ENCODE measurements around the gene TGFBR3. TPM values are rescaled to one million over a fixed set of nuclear protein-coding genes. Genes with fewer than 3 reads are reported as not detected.

TGFBR3 gene
- total RNA-seq, 2 experiments from 2014 or later = 13.9 to 15.3 TPM

DNA sequence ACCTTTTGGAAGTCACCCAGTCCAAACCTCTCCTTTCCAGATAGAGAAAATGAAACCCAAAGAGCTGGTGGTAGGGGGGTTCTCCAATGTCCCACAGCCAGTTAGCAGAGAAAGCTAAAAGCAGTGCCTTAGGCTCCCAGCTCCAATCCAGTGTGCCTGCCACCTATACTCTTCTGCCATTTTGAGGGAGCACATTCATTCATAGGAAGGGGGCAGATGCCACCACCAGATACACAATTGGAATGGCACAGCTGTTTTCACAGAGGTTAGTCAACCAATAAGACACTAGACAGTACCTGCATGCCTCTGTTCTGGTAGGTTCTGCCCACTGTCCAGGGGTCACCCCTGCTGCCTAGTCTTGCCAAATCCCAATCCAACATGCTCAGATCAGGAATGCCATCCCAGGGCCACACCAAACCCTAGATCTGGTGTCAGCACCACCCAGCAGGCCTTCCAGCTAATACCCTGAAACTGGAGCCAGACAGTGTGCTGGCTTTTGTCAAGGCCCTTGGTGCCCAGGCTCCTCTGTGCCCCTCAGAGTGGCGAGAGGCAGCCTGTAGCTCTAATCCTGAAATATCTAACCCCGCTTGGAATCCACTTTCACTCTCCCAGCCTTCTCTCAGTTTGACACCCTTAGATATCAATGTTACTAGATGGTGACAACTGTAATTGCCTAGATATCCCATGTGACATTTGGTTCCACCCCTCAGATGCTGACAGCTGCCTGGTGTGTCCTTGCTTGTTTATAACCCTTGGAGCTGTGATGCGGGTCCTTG lies 178.6 kb downstream of the TGFBR3 start:
- Mint-ChIP-seq H3K9me3 (no peaks in the 10 kb centered on the region), H3K27me3 (peaks cover 3% of the 10 kb centered on the region), H3K36me3 (peaks cover 7% of the 10 kb centered on the region), H3K4me1 (peaks cover 2% of the 10 kb centered on the region), H3K27ac (no peak overlapping the region), H3K4me3 (no peak overlapping the region)
- no peak for ATAC-seq (ENCODE audit: low read depth)
- POLR2A ChIA-PET = no interaction called here
- DNase-seq = no peak

- no peak for ATAC-seq (ENCODE audit: low read depth)
- POLR2A ChIA-PET = no interaction called here
- H3K4me3 Mint-ChIP-seq = no peak overlapping the region
- H3K27me3 Mint-ChIP-seq = peaks cover 3% of the 10 kb centered on the region
- H3K27ac Mint-ChIP-seq = no peak overlapping the region
- peaks cover 7% of the 10 kb centered on the region for H3K36me3 Mint-ChIP-seq
- DNase-seq = no peak
- H3K9me3 Mint-ChIP-seq = no peaks in the 10 kb centered on the region
- H3K4me1 Mint-ChIP-seq = no peaks in the 10 kb centered on the region
Observed at GRCh38 chr1:91706140-91706957, 179.6 kb downstream of the TGFBR3 start.

GRCh38 chr1:91704746-91705145 lies 181.2 kb downstream of the TGFBR3 start:
- Mint-ChIP-seq H3K4me3 (no peak overlapping the region), H3K36me3 (peaks cover 7% of the 10 kb centered on the region), H3K4me1 (no peaks in the 10 kb centered on the region), H3K27me3 (peaks cover 3% of the 10 kb centered on the region), H3K27ac (no peak overlapping the region), H3K9me3 (peaks cover 3% of the 10 kb centered on the region)
- POLR2A ChIA-PET = interaction anchor here (0.7 kb wide), 2 partner anchors 9 to 20 kb away, joined by 4 to 5 read pairs; no protein-coding TSS in a partner anchor
- no peak for DNase-seq
- ATAC-seq (ENCODE audit: low read depth) = no peak

GRCh38 chr1:91703095-91703494 lies 182.9 kb downstream of the TGFBR3 start:
- Mint-ChIP-seq H3K9me3 (peaks cover 3% of the 10 kb centered on the region), H3K4me1 (peaks cover 8% of the 10 kb centered on the region), H3K36me3 (peaks cover 15% of the 10 kb centered on the region), H3K4me3 (no peak overlapping the region), H3K27me3 (peaks cover 3% of the 10 kb centered on the region), H3K27ac (no peak overlapping the region)
- POLR2A ChIA-PET = no interaction called here
- no peak for ATAC-seq (ENCODE audit: low read depth)
- no peak for DNase-seq

- peaks cover 11% of the 10 kb centered on the region for H3K36me3 Mint-ChIP-seq
- peaks cover 3% of the 10 kb centered on the region for H3K27me3 Mint-ChIP-seq
- no peak overlapping the region for H3K4me3 Mint-ChIP-seq
- ATAC-seq (ENCODE audit: low read depth) (no peak), DNase-seq (no peak)
- POLR2A ChIA-PET = no interaction called here
- peaks cover 3% of the 10 kb centered on the region for H3K9me3 Mint-ChIP-seq
- H3K27ac Mint-ChIP-seq = no peak overlapping the region
- H3K4me1 Mint-ChIP-seq = peaks cover 23% of the 10 kb centered on the region
Observed at GRCh38 chr1:91701472-91701869, 184.5 kb downstream of the TGFBR3 start.

DNA sequence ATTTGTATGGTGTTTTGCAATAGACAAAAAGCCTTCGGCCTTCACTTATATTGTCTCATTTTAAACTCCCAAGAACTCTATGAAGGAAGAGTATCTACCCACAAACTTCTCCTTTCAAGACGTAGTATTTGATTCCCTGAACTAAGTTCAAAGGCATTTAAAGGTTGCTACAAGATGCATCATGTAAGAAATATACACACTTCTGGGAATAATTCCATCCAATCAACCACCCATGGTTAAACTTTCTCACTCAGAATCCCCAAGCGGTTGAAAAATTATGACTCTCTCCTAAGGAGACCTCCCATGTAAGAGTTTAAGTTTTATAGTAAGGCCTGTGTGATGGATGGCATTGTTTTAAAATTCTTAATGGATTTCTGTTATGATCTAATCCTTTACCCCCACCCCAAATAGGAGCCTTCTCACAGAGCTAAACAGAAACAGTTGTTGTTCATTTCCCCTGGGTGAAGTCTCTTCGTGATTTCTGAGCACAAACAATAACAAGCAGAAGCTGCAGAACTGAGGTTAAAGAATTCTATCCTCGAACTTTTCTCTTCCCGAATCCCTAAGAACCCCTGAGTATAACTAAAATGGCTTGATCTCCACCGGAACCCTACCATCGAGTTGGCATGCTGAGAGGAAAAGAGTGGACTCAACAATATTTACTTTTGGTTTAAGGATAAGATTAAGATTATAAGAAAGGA lies 185.0 kb downstream of the TGFBR3 start:
- no peak for DNase-seq
- Mint-ChIP-seq H3K27me3 (peaks cover 3% of the 10 kb centered on the region), H3K27ac (no peak overlapping the region), H3K4me3 (no peak overlapping the region), H3K4me1 (peaks cover 28% of the 10 kb centered on the region), H3K9me3 (peaks cover 3% of the 10 kb centered on the region), H3K36me3 (peaks cover 16% of the 10 kb centered on the region)
- ATAC-seq (ENCODE audit: low read depth) = no peak
- POLR2A ChIA-PET = no interaction called here

GRCh38 chr1:91700332-91700731 lies 185.6 kb downstream of the TGFBR3 start:
- peaks cover 3% of the 10 kb centered on the region for H3K9me3 Mint-ChIP-seq
- POLR2A ChIA-PET = no interaction called here

GRCh38 chr1:91699339-91699974 lies 186.5 kb downstream of the TGFBR3 start:
- Mint-ChIP-seq H3K4me3 (no peak overlapping the region), H3K9me3 (peaks cover 3% of the 10 kb centered on the region), H3K27me3 (peaks cover 3% of the 10 kb centered on the region), H3K4me1 (peaks cover 30% of the 10 kb centered on the region), H3K27ac (no peak overlapping the region), H3K36me3 (peaks cover 20% of the 10 kb centered on the region)
- DNase-seq (no peak), ATAC-seq (ENCODE audit: low read depth) (no peak)
- POLR2A ChIA-PET = interaction anchor here (0.7 kb wide), 1 partner anchor 61 kb away, joined by 5 read pairs; no protein-coding TSS in a partner anchor

More at GRCh38 chr1:91700332-91700731, 185.6 kb downstream of the TGFBR3 start:
- ATAC-seq (ENCODE audit: low read depth) (no peak), DNase-seq (no peak)
- no peak overlapping the region for H3K4me3 Mint-ChIP-seq
- peaks cover 16% of the 10 kb centered on the region for H3K36me3 Mint-ChIP-seq
- H3K27me3 Mint-ChIP-seq = peaks cover 3% of the 10 kb centered on the region
- peaks cover 29% of the 10 kb centered on the region for H3K4me1 Mint-ChIP-seq
- no peak overlapping the region for H3K27ac Mint-ChIP-seq

DNA sequence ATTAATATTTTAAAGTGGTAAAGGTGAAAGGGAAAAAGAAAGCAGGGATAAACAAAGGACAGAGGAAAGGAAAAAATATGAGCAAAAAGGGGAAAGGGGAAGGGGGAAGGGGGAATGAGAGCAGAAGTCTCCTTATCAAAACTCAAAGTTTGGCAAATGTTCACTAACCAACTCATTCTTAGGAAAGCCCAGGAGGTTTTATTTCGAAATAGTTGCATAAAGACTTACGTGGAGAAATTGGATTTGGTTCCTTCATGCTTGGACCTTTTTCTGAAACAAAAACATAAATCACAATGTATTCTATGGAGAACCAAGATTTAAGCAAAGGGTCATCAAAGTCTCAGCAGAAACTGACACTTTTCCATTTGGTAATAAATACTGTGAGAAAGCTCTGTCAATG lies 188.1 kb downstream of the TGFBR3 start:
- Mint-ChIP-seq H3K27ac (peak overlapping the region; percentile 92), H3K4me1 (peaks cover 30% of the 10 kb centered on the region), H3K36me3 (peaks cover 20% of the 10 kb centered on the region), H3K4me3 (peak overlapping the region; percentile 82), H3K27me3 (no peaks in the 10 kb centered on the region), H3K9me3 (peaks cover 3% of the 10 kb centered on the region)
- POLR2A ChIA-PET = no interaction called here
- ATAC-seq (ENCODE audit: low read depth) (no peak), DNase-seq (no peak)

- H3K27ac Mint-ChIP-seq = peak overlapping the region; percentile 92
- H3K27me3 Mint-ChIP-seq = no peaks in the 10 kb centered on the region
- peaks cover 3% of the 10 kb centered on the region for H3K9me3 Mint-ChIP-seq
- peak overlapping the region; percentile 82 for H3K4me3 Mint-ChIP-seq
- peaks cover 30% of the 10 kb centered on the region for H3K4me1 Mint-ChIP-seq
- POLR2A ChIA-PET = no interaction called here
- H3K36me3 Mint-ChIP-seq = peaks cover 20% of the 10 kb centered on the region
- ATAC-seq (ENCODE audit: low read depth) = peak; percentile 100
- peak; percentile 41 for DNase-seq
Observed at GRCh38 chr1:91697416-91697815, 188.5 kb downstream of the TGFBR3 start.

DNA sequence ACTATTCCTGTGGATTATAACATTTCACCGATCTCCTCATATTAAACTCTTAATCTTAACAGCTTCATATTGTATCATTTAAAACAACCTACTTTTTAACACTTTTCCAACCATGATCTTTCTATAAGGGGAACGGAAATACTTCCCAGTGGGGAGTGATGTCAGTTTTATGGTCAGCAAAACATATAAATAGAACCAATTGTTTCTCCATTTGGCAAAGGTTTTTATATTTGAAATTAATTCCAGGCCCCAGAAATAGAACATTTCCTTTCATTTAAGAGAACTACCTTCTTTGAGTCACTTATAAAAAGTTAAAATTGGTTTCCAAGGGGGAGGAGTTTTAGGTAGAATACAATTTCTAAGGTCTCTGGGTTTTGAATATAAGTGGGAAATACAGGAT lies 189.6 kb downstream of the TGFBR3 start:
- DNase-seq (no peak), ATAC-seq (ENCODE audit: low read depth) (no peak)
- peaks cover 30% of the 10 kb centered on the region for H3K4me1 Mint-ChIP-seq
- H3K27me3 Mint-ChIP-seq = peaks cover 2% of the 10 kb centered on the region
- peaks cover 3% of the 10 kb centered on the region for H3K9me3 Mint-ChIP-seq
- H3K36me3 Mint-ChIP-seq = peaks cover 20% of the 10 kb centered on the region
- POLR2A ChIA-PET = interaction anchor here (0.7 kb wide), 1 partner anchor 189 kb away, joined by 3 read pairs; no protein-coding TSS in a partner anchor
- H3K4me3 Mint-ChIP-seq = no peak overlapping the region
- H3K27ac Mint-ChIP-seq = no peak overlapping the region

- peaks cover 6% of the 10 kb centered on the region for H3K27me3 Mint-ChIP-seq
- H3K36me3 Mint-ChIP-seq = peaks cover 13% of the 10 kb centered on the region
- no peak for ATAC-seq (ENCODE audit: low read depth)
- H3K9me3 Mint-ChIP-seq = no peaks in the 10 kb centered on the region
- POLR2A ChIA-PET = no interaction called here
- H3K4me3 Mint-ChIP-seq = no peak overlapping the region
- DNase-seq = no peak
- peaks cover 22% of the 10 kb centered on the region for H3K4me1 Mint-ChIP-seq
- no peak overlapping the region for H3K27ac Mint-ChIP-seq
Observed at GRCh38 chr1:91693557-91693956, 192.4 kb downstream of the TGFBR3 start.

GRCh38 chr1:91691525-91691924 lies 194.4 kb downstream of the TGFBR3 start:
- Mint-ChIP-seq H3K9me3 (no peaks in the 10 kb centered on the region), H3K27me3 (peaks cover 6% of the 10 kb centered on the region), H3K36me3 (peaks cover 9% of the 10 kb centered on the region), H3K4me3 (no peak overlapping the region), H3K27ac (no peak overlapping the region), H3K4me1 (peaks cover 8% of the 10 kb centered on the region)
- no peak for DNase-seq
- POLR2A ChIA-PET = no interaction called here
- no peak for ATAC-seq (ENCODE audit: low read depth)
